NCI-H748 (cell line): ENCODE results near the gene CACNA1S.

Experiments used
- DNase-seq: peaks from one replicate; lab custom pipeline; 2025; ENCODE audit not compliant: unreplicated experiment; lab: John Stamatoyannopoulos, UW

The CACNA1S gene

DNA sequence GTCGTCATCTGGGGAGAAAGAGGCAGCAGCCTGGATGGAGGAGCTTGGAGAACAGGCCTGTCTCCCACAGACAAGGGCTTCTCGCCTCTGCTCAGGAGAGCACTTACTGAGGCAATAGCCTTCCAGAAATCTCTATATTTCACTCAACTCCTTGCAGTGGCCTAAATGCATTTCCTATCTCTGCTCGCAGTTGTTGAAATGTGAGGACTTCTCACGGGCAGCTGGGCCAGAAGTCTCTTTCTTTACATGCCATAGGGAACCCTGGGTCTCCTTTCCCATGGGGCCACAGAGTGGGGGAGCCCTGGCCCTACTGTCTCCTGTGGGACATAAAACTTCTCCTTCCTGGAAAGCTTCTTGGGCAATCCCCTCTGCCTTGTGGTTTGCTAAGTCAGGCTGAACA lies 45.2 kb downstream of the CACNA1S start:
- DNase-seq, result no peak

DNA sequence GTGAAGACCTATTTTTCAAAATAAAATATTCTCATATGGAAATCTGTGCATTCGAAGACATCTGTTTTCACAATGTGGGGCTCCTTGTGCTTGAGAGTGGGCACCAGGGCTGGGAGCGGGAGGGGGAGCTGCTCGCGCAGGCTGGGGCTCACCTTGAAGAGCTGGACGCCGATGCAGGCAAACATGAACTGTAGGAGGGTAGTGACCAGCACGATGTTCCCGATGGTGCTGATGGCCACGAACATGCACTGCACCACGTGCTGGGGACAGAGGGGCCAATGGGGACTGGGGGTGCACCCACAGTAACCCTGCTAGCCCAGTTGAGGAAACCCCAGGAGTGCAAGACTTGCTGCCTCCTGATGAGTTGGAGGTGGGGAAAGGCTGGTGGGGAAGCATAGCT lies 46.5 kb downstream of the CACNA1S start:
- DNase-seq, result no peak

DNA sequence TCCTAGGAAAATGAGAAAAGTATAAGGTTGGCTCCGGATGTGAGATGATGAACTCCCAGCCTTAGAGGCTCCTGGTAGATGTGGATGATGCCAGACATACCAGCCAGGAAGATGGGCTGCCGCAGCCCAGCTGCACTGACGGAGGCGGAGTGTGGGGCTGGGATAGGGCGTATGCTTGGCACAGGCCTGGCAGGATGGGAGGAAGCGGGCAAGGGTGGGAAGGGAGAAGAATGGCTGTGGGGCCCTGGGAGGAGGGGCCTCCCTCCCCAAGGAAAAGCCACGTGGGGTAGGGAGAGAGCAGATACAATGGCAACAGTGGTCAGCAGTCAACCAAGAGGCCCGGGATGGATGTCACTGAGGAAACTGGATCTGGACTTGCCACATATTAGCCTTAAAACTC lies 47.4 kb downstream of the CACNA1S start:
- DNase-seq, result no peak

DNA sequence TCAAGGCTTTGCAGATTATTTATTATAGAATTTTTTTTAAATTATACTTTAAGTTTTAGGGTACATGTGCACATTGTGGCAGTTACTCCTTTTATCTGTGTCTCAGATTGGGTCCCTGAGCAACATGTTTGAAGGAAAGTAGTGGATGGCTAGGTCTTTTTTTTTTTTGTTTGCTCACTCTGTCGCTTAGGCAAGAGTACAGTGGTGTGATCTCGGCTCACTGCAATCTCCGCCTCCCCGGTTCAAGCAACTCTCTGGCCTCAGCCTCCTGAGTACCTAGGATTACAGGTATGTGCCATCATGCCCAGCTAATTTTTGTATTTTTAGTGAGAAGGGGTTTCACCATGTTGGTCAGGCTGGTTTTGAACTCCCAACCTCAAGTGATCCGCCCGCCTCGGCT lies 49.1 kb downstream of the CACNA1S start:
- no peak for DNase-seq

DNA sequence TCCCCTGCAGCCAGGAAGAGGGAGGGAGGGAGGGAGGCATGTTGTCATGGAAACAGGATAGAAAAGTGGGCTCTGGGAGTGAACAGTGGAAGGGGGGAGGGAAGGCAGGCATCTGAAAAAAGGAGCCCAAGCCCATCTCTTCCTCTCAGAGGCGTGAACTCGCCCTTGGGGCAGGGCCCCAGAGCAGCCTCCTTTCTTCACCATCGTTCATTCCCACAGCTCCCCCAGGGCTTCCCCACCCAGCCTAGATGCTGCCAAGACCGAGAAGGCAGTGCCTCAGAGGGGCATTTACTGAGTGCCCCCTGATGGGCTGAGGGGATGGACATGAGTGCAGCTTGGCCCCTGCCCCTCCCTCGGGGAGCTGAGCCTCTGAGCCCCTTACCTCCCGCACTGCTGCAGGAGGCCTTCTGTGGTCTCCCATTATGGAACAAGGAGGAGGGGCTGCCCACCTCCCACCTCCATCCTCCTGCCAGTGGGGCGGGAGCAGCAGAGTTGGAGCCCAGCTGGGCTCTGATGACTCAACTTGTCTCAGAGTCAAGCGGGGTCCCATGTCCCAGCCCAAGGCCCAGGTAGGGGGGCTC lies 49.6 kb downstream of the CACNA1S start:
- DNase-seq, result no peak

DNA sequence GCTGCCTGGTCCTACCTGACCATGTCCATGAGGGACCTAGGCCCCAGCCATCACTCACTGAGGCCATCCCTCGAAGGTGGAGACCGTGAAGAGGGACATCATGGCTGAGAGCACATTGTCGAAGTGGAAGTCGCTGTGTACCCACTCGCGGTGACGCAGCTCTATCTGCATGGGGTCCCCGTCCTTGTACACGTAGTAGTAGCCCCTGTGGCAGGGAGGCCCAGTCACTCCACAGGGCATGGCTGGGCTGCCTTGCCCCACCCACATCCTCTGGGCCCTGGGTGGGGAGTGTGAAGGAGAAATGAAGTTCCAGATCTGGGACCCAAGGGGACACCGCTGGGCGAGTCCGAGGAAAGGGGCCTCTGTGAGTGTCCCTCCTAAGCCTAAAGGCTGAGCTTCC lies 50.3 kb downstream of the CACNA1S start:
- no peak for DNase-seq

DNA sequence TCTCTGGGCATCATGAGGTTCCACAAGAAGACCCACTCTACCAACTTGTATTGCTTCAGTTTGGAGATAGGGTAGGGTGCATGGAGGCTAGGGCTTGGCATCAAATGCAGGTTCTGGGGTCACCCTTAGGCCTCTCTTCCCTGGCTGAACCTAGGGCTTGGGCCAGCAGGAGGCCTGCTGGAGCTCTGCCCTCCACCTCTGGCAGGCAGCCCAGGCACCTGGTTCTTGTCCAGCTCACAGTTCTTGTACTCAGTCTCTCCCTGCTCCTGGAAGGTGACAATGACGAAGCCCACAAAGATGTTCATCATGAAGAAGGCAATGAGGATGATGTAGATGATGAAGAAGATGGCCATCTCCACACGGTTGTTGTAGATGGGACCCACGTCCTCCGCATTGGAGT lies 51.2 kb downstream of the CACNA1S start:
- DNase-seq, result no peak

DNA sequence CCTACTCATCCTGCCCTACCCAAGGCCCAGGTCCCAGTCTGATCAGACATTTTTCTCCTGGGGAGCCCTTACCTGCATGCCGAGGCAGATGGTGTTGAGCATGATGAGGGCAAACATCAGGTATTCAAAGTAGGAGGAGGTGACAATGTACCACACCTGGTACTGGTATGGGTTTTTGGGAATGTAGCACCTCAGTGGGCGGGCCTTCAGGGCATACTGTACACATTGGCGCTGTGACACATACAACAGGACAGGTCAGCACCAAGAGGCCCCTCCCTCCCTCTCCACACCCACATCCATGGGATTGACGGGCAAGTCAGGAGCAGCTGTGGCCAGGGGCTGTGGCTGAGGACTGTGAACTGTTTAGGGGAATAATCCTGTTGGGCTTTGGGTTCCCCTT lies 51.6 kb downstream of the CACNA1S start:
- no peak for DNase-seq

DNA sequence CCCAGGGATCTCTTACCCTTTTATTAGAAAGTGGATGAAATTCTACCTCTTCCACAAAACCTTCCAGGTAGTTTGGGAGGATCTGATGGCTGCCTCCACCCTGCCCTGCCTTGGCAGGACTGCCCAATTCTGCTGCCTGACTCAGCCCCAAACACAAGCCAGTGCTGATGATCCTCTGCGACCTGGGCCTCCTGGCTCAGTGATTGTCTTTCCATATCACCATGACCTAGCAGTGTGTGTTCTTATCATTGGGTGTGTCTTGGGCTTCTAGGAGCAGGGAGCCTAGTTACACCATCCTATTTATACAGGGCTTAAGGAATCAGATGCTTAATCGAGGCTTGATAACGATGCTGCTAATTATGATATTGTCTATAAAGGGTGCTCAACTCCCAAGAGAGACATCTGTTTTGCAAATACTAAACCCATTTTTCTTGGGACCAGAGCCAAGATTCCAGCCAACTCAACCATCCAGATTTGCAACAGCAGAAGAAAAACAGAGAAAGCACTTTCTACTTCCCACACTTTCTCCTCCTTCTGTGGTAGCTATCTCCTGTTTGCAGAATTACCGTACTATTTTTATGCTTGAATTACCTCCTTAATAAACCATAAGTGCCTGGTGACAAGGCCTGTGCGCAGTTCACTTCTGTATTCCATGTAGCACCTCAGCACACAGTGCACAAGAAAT lies 52.2 kb downstream of the CACNA1S start:
- DNase-seq, result no peak

DNA sequence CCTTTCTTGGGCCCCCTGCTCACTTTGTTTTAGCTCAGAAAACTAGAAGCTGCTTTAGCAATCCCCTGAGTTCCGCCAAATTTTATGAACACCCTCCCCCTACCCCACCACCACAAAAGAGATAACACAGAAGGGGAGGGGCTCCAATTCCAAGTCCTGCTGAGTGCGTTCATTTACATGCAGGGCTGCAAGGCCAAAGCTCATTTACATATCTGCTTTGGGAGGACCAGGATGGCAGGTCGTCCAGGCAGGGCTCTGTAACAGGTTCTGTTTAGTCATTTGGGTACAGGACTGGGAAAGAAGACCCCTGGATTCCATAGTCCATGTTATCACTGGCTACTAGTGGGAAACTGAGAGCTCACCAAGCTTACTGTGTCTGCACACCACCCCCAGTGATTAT lies 52.8 kb downstream of the CACNA1S start:
- DNase-seq, result no peak

DNA sequence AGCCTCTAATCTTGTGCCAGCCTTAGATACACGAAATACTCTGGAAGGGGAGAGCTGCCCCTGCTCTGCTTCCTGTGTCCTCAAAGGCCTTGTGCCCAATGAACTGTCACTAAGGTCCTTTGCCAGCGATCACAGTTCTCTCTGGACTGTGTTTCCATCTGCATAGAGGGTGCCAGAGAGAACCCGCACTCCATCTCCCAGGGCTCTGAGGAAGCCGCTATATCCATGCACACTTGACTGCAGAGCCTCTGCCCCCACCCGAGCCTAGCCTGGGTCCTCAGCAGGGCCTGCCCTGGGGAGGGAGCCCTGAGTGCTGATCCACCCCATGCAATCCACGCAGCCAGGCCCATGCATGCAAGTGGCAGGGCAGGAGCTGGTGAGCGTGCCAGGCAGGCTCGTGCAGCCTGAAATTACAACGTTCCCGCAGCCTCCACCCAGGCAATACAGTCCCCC lies 58.1 kb downstream of the CACNA1S start:
- DNase-seq, result no peak

DNA sequence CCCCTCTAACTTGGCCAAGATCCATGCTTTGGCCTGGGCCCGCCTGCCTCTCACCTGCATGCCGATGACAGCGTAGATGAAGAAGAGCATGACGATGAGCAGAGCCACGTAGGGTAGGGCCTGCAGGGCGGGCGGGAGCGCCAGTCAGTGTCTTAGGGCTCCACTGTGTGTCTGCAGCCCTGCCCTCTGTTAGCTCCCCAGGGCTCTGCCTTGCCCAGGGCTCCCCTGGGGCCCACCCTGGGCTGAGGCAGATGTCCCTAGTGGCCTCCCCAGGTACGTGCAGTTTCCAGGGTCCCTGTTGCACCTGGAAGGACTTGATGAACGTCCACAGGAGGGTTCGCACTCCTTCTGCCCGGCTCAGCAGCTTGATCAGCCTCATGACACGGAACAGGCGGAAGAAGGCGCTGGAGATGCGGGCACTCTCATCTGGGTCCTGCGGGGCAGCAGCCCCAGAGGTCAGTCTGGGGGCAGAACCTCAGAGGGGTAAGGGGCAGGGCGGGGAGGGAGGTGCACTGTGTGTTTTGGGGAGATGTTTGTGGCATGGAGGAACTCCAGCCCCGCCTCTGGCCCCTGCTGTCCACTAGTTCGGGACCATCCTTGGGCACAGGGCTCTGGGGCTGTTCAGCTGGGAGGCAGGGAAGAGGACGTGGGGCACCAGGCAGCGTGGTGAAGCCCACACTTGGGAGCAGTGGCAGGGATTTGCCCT lies 58.9 kb downstream of the CACNA1S start:
- DNase-seq, result no peak

DNA sequence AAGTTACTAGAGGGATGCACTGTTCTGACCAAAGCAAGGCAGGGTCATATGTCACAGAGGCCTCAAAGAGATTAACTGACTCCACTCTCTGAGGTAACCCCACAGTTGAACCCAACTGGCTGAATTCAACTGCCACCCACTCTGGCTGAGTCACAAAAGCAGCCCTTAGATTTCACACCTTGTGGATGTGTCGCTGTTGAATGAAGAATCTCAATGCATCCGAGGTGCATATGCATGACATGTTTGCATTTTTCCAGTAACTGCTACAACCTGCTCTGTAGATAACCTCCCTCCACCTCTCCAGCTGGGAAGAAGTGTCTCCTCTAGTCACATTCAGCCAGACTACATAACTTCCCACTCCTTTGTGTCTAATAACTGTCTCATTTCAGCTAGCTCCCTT lies 60.8 kb downstream of the CACNA1S start:
- DNase-seq, result no peak

DNA sequence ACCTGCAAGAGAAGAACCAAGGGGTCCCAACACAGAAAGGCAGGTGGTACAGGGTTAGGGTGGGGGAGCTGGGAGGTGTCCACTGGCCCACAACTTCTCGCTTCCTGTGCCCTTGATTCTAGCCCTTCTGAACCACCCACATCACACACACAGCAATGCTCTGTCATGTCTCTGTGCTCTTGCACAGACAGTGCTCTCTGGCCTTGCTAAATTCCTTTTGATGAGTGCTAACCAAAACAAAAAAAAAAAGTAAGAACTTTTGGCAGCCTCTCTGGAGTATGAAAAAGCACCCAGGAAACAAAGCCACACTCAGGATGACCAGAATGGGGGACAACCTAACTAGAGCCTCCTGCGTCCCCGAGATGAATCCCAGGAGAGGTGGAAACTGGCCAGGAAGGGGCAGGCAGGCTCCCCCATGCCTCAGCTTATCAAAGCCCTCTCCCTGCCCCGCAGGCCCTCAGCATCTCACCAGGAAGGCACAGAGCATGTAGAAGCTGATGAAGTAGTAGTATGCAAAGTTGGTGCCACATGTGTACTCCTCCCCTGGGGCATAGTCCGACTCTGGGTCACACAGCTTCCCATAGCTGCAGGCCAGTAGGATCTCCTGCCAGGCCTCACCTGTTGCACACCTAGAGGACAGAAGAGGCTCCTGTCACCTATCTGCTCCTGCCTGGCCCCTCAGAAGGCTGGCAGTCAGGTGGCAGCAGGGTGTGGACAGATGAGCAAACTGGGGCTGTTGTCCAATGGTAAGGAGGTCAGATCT lies 61.5 kb downstream of the CACNA1S start:
- DNase-seq, result no peak

DNA sequence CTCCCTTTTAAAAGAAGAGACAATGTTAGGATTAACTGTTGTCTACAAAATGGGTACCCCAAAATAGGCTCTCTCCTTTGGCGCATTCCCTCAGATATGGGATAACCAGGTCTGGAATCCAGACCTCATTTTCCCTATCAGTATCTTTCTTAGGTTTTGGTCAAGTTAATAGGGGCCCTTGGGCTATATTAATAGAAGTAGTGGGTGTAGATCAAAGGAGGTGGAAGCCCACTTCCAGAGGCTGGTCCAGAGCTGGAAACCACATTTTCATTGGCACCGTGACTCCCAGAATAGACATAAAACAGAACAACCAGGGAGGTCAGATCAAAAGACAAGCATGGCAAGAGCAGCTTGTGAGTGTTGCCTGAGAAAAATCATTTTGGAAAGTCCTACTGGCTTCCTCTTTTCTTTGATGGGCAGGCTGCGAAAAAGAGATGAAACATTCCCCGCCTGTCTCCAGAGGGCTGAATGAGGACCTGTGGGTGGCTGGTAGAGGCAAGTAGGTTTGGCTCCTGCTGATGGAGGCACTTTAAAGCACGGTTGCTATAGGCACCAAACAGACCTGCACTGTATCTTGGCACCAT lies 62.9 kb downstream of the CACNA1S start:
- DNase-seq, result no peak

DNA sequence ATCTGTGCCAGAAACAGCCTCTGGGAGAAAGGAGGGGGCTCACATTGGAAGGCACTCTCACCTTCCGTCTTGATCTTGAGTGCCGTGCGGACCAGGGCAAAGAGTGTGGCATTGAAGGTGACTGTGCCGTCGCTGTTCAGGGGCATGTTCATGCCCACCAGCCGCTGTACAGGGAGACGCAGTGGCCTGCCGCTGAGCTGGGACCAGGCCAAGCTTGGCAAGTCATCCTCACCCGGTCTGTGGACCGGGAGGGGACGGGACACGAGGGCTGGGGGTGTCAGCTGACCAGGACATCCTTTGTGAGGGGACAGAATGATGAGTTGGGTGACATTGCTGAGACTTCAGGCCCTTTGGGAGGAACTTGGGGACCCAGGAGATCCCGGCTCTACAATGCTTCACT lies 63.7 kb downstream of the CACNA1S start:
- DNase-seq, result no peak

DNA sequence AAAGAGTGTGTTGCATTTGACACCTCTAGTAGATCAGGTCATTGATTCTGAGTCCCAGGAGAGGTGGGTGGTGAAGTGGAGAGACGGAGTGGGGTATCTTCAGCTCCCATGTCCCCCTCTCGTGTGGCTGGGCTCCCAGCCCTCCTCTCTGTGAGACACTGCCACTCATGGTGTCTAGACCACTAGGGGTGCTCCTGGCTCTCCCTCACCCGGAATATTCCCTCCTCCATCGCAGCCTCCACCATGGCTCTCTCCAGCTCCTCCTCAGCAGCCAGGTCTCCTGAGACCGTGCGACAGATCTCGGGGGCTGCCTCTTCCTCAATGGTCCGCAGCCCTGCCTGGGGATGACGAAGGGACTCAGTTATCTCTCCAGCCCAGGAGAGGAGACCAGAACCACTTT lies 68.1 kb downstream of the CACNA1S start:
- no peak for DNase-seq

DNA sequence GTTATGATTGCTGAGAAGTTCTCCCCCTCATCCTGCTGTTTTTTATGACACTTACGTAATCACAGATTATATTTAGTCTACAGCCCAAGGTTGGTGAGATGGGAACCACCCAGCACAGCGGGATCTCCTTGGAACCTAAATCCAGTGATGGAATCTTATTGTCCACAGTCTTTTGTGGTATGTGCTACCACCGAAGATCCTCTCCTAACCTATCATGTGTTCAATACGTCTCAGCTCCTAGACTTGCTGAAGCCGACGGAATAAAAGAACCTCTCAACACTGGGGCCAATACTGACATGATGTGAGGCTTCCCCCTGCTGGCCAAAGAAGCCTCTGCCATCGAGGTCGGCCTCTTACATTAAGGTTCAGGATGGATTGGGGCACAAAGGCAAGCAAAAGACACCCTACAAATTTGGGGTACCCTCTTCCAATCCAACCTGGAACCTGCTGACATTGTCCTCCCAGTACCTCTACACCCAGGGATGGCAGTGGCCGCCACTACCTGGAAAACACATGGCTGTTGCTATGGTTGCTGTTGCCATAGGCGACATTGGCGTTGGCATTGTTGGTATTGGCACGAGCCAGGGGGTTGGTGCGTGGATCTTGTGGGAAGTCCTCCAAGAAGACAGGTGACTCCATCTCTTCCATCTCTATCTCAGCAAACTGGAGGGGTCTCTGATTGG lies 69.3 kb downstream of the CACNA1S start:
- peak; percentile 68 for DNase-seq

DNA sequence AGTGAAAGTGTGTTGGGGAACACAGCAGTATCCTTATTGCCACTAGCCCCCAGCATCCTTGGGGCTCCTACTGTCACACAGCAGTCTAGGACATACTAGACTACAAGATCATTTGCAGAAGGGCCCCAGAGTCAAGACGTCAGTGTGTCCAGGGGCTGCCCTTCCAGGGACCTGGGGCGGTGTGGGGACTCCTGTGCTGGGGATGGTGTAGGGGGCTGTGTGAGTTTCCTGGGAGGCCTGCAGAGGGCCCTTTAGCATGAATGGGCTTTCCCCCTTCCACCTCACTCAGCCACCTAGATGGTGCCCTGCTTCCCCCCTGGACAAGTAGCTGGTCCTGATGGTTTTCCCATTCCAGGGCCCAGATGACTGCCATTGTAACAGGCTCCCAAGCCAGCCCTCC lies 71.2 kb downstream of the CACNA1S start:
- no peak for DNase-seq

DNA sequence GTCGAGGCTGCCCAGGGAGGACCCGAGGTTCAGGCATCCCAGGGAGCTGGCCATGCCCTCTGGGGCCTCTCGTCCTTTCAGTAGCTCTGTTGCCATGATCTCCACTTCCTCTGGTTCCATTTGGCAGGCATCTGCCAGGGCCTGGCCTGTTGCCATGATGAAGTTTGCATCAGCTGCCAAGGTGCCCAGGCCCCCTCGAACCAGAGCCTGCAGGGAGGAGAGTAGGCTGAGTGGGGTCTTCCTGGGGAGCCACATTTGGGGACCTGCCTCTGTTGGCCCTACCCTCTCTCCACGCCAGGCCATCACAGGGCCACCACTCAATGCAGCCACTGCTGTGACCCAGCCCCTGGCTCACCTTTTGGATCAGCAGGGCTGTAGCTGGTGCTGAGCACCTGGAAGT lies 72.3 kb downstream of the CACNA1S start:
- DNase-seq, result no peak

DNA sequence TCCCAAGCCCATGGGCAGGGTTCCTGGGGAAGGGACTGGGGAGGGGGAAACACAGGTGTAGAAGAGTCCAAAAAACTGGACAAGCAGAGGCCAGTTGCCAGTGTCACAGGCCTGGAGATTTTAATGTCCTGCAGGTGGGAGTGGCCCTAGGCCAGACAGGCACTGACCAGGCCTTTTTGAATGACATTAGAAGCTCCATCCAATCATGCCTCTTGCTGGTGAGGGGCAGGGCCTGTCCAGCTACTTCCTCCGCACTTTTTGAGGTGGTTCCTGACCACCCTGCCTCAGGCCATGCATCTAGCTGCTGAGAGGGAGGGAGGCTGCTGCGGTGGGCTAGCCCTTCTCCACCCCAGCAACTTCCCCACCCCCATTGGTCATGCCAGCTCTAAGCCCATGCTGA lies 72.8 kb downstream of the CACNA1S start:
- DNase-seq, result no peak
